K562 (cell line): ENCODE results near the gene DPY19L1. TPM values are rescaled to one million over a fixed set of nuclear protein-coding genes. Genes with fewer than 3 reads are reported as not detected.

ENCODE experiments used
- ATAC-seq: fragments of 200-7000 bp; cut with Tn5 transposase; 3 replicates; pipeline ENCODE4 v1.9.1; 2020; ENCODE audit warnings: moderate library complexity
- BruUV-seq: library from RNA; stranded (reverse); fragments of 400-500 nt; replicated peaks from 2 replicates; lab custom pipeline; 2021; lab: Mats Ljungman, UMichigan
- CTCF ChIA-PET: fragments of 300-600 bp; formaldehyde crosslinking; extraction: SDS; loops from one replicate; lab custom pipeline; 2021; ENCODE audit warnings: low intra/inter-chr PET ratio; lab: Yijun Ruan, JAX
- POLR2A ChIA-PET: fragments of 300-600, 350-650 bp; sonication (Branson Sonifier 250); formaldehyde crosslinking; extraction: SDS; loops from one replicate; lab custom pipeline; 2021; ENCODE audit warnings: antibody characterized with exemption, inconsistent platforms; lab: Yijun Ruan, JAX
- DNase-seq, 4 experiments: peaks; one replicate each; pipeline versions ENCODE4 v3.0.0 to v3.0.0-alpha.2; 2011 to 2018; ENCODE audit warnings: low spot score in 3 of 4, mixed read lengths in 3 of 4; ENCODE audit errors: extremely low read depth in 1 of 4
- FAIRE-seq: peaks from 2 replicates; lab custom pipeline; 2011; peaks lifted over from hg19 to GRCh38; lab: Jason Lieb, UNC
- H2AFZ ChIP-seq: 2 replicates; pipeline ENCODE4 v1.6.0; 2011; ENCODE audit warnings: low read depth, low read length, control low read depth, inconsistent platforms
- H3K27ac ChIP-seq: fragments of 200-600 bp; 3 replicates; pipeline ENCODE4 v1.8.0; 2011; ENCODE audit warnings: low read depth, mild to moderate bottlenecking, control low read depth, inconsistent platforms, low read length, moderate library complexity, mixed read lengths; ENCODE audit errors: extremely low read depth
- H3K27me3 ChIP-seq, 2 experiments: fragments of 300-600 bp in 1 of 2; 2 replicates in 1 of 2; 3 replicates in 1 of 2; pipeline versions ENCODE4 v1.6.0 to v1.8.0; 2011; ENCODE audit warnings: inconsistent platforms in 2 of 2, low read length in 2 of 2, mild to moderate bottlenecking in 1 of 2, mixed read lengths in 1 of 2, moderate library complexity in 1 of 2; ENCODE audit not compliant: control insufficient read depth in 2 of 2, insufficient read depth in 2 of 2
- H3K36me3 ChIP-seq: fragments of 300-600 bp; 3 replicates; pipeline ENCODE4 v1.8.0; 2011; ENCODE audit warnings: mild to moderate bottlenecking, low read length, inconsistent platforms; ENCODE audit not compliant: control insufficient read depth, insufficient read depth
- H3K4me1 ChIP-seq, 2 experiments: fragments of 200-600 bp in 1 of 2; replicated peaks in 1 of 2; 2 replicates in 1 of 2; 3 replicates in 1 of 2; pipeline versions ENCODE4 v1.5.1 to v1.8.0; 2011; ENCODE audit warnings: inconsistent platforms in 2 of 2, low read length in 2 of 2, mild to moderate bottlenecking in 1 of 2, mixed read lengths in 1 of 2, moderate library complexity in 1 of 2; ENCODE audit not compliant: control insufficient read depth in 2 of 2, insufficient read depth in 2 of 2
- H3K4me2 ChIP-seq: 2 replicates; pipeline ENCODE4 v1.6.1; 2011; ENCODE audit warnings: low read length, control low read depth, inconsistent platforms, mixed read lengths; ENCODE audit not compliant: insufficient read depth
- H3K4me3 ChIP-seq: fragments of 200-600 bp; sonication (generic), shearing (Covaris generic); 2 replicates; pipeline ENCODE4 v1.5.1; 2016; ENCODE audit warnings: control low read depth, inconsistent platforms
- H3K79me2 ChIP-seq: fragments of 200-600 bp; 3 replicates; pipeline ENCODE4 v1.8.0; 2011; ENCODE audit warnings: low read length, inconsistent platforms; ENCODE audit not compliant: control insufficient read depth, insufficient read depth
- H3K9ac ChIP-seq, 2 experiments: 2 replicates each; pipeline versions ENCODE4 v1.6.0 to v1.6.1; 2011; ENCODE audit warnings: low read depth in 2 of 2, low read length in 2 of 2, control low read depth in 1 of 2, inconsistent platforms in 1 of 2, mild to moderate bottlenecking in 1 of 2, mixed read lengths in 1 of 2; ENCODE audit not compliant: insufficient read depth in 1 of 2
- H3K9me1 ChIP-seq: one replicate; pipeline ENCODE4 v1.6.0; 2011; ENCODE audit warnings: inconsistent platforms, mild to moderate bottlenecking, low read length, moderate library complexity; ENCODE audit not compliant: control insufficient read depth, insufficient read depth
- H3K9me3 ChIP-seq: replicated peaks from 2 replicates; pipeline ENCODE4 v1.5.1; 2011; ENCODE audit warnings: low read depth, low read length, inconsistent platforms; ENCODE audit not compliant: control insufficient read depth, insufficient read depth
- H4K20me1 ChIP-seq: replicated peaks from 2 replicates; pipeline ENCODE4 v1.6.1; 2011; ENCODE audit warnings: low read length, inconsistent platforms, mixed read lengths; ENCODE audit not compliant: control insufficient read depth, insufficient read depth
- GABPB2 ChIP-seq: fragments of 250-450 bp; sonication (Bioruptor Pico); conservative IDR thresholded peaks from 2 replicates; pipeline ENCODE4 v1.5.1; 2021; ENCODE audit warnings: mild to moderate bottlenecking
- KDM1A ChIP-seq, 2 experiments: fragments of 450-650 bp; IDR thresholded peaks; 2 replicates each; pipeline ENCODE4 v1.6.1; 2016; ENCODE audit warnings: mild to moderate bottlenecking in 2 of 2
- NFATC3 ChIP-seq: fragments of 450-650 bp; IDR thresholded peaks from 2 replicates; pipeline ENCODE4 v1.6.1; 2017; ENCODE audit warnings: mild to moderate bottlenecking
- NR2F6 ChIP-seq: fragments of 450-650 bp; formaldehyde crosslinking; IDR thresholded peaks from 2 replicates; pipeline ENCODE4 v1.4.0; 2020; ENCODE audit warnings: mild to moderate bottlenecking
- RAD21 ChIP-seq, 2 experiments: fragments of 250-450 bp in 1 of 2; fragments of 450-650 bp in 1 of 2; sonication (Bioruptor Pico) in 1 of 2; formaldehyde crosslinking in 1 of 2; IDR thresholded peaks in 1 of 2; conservative IDR thresholded peaks in 1 of 2; 2 replicates each; pipeline versions ENCODE4 v1.4.0 to v1.8.0; 2020 to 2022; ENCODE audit warnings: mild to moderate bottlenecking in 2 of 2, moderate library complexity in 1 of 2
- RUNX1 ChIP-seq: sonication (generic); IDR thresholded peaks from 2 replicates; pipeline ENCODE4 v1.6.1; 2016; ENCODE audit warnings: antibody characterized with exemption, low read depth
- SNIP1 ChIP-seq: fragments of 450-650 bp; IDR thresholded peaks from 2 replicates; pipeline ENCODE4 v1.7.1; 2017; ENCODE audit warnings: low read depth, mild to moderate bottlenecking
- TAF15 ChIP-seq: fragments of 200-400 bp; formaldehyde crosslinking; IDR thresholded peaks from 2 replicates; pipeline ENCODE4 v1.6.1; 2017; ENCODE audit warnings: mild to moderate bottlenecking, low read depth, low read length, moderate library complexity
- WGBS: fragments of 100-300 bp; shearing (Covaris generic); methylation state at CpG from one replicate; pipeline ENCODE4 v1.1.6; 2016; ENCODE audit warnings: low coverage, mixed read lengths; ENCODE audit not compliant: insufficient coverage; ENCODE audit errors: missing lambda C conversion rate; 5-methylcytosine and 5-hydroxymethylcytosine counted together
- in situ Hi-C: fragments of 300-500 bp; cut with MboI; formaldehyde crosslinking; loops from 4 replicates; pipeline ENCODE4 v1.15.0; 2018; ENCODE audit warnings: inconsistent platforms, mixed read lengths
- intact Hi-C: fragments of 100-400 bp; cut with micrococcal nuclease; formaldehyde crosslinking; loops from 2 replicates; pipeline ENCODE4 v1.14.2; 2022
- polyA plus RNA-seq, 8 experiments: library from polyadenylated mRNA; depleted of rRNA in 4 of 8; stranded (reverse) in 5 of 8; unstranded in 3 of 8; fragments of >200 nt; fragmentation: Nextera tagmentation in 2 of 8; fragmentation: Illumina TruSeq in 1 of 8; extraction: Ambion mirVana in 2 of 8; extraction: Trizol in 1 of 8; gene quantifications; 2 replicates each; pipeline versions ENCODE4 v1.2.1 to v1.2.3, GENCODE V29; 2011 to 2014; ENCODE audit warnings: inconsistent platforms in 1 of 8, missing spikeins in 1 of 8
- total RNA-seq, 7 experiments: library from RNA; depleted of rRNA in 6 of 7; stranded (reverse); fragments of >200 nt in 6 of 7; fragmentation: Illumina TruSeq in 2 of 7; extraction: Trizol in 2 of 7; gene quantifications; 2 replicates each; pipeline versions ENCODE4 v1.2.1 to v1.2.3, GENCODE V29; 2011 to 2021; ENCODE audit warnings: low replicate concordance in 1 of 7
- TF ChIP-seq, protein P1 (sequence below): fragments of 450-650 bp; IDR thresholded peaks from 2 replicates; pipeline ENCODE4 v1.6.1; 2018; ENCODE audit not compliant: partially characterized antibody
- TF ChIP-seq, protein P2 (sequence below), 3 experiments: IDR thresholded peaks in 2 of 3; conservative IDR thresholded peaks in 1 of 3; 2 replicates each; pipeline ENCODE4 v1.5.1; 2011 to 2012; ENCODE audit warnings: low read length in 3 of 3, mild to moderate bottlenecking in 3 of 3, control low read depth in 2 of 3, improper control_type of control experiment in 1 of 3, inconsistent platforms in 1 of 3, low read depth in 1 of 3, mixed read lengths in 1 of 3, moderate library complexity in 1 of 3; ENCODE audit not compliant: insufficient read depth in 2 of 3
- TF ChIP-seq, protein P3 (sequence below): fragments of 450-650 bp; formaldehyde crosslinking; IDR thresholded peaks from 2 replicates; pipeline ENCODE4 v1.4.0; 2020; ENCODE audit warnings: mild to moderate bottlenecking, mixed read lengths
- TF ChIP-seq, protein P4 (sequence below): sonication (generic); formaldehyde crosslinking; IDR thresholded peaks from 2 replicates; pipeline ENCODE4 v1.4.0; 2020; ENCODE audit warnings: mild to moderate bottlenecking, missing genetic modification reagents

The DPY19L1 gene
- total and polyA plus RNA-seq, 9 of the 15 experiments (the other 6 are each of a cell fraction or from before 2014, with no cell fraction given) = 4.0 to 34.3 (median 22.1) TPM

DNA sequence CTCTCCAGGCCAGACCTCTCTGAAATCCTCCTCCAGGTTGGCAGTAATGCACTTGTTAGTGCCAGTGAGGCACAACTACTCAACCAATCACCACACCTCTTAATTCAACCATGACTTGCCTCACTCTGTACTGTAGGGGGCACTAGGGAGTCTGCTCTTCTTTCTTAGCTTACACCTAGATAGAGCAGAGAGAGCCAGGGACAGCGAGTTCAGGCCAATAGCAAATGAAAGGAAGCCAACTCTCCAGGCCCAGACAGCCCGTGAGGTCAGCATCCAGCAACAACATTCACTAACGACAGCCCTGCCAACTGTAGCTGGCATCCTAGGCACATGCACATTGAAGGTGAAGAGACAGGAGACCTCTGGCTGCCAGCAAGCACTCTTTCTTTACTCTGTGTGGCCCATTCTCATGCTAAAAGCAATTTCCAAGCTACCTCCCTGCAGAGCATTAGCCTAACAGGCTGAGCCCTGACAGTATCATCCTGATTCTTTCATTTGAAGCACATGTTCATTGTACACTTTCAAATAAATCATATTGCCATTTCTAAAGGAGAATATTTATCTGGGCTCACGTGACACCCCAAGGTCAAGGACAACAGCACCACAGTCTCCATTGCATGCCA, 136.3 kb downstream of the DPY19L1 start:
- Histone ChIP-seq H3K9ac (no peak overlapping the region), H4K20me1 (no peaks in the 10 kb centered on the region), H2AFZ (no peak overlapping the region), H3K36me3 (no peaks in the 10 kb centered on the region), H3K27me3 (peaks cover 0 to 6% of the 10 kb centered on the region in 2 experiments; a peak in 1 of 5 replicates), H3K4me2 (no peak overlapping the region), H3K9me3 (no peaks in the 10 kb centered on the region), H3K79me2 (no peaks in the 10 kb centered on the region), H3K4me3 (no peak overlapping the region), H3K4me1 (no peaks in the 10 kb centered on the region), H3K9me1 (no peaks in the 10 kb centered on the region), H3K27ac (no peak overlapping the region)
- TF ChIP-seq NR2F6 (CRISPR knock-in tag) (no peak), TAF15 (no peak), SNIP1 (no peak), KDM1A (IDR thresholded peaks at IDR 0.05) (no peak), RUNX1 (no peak), NFATC3 (no peak), RAD21 (CRISPR knock-in tag; conservative IDR thresholded peaks at IDR 0.05 in 1 of 2, IDR thresholded peaks at IDR 0.05 in 1 of 2) (peak; percentile 29 to 47; a peak in 3 of 4 replicates), GABPB2 (no peak)
- TF ChIP-seq, protein P1, sequence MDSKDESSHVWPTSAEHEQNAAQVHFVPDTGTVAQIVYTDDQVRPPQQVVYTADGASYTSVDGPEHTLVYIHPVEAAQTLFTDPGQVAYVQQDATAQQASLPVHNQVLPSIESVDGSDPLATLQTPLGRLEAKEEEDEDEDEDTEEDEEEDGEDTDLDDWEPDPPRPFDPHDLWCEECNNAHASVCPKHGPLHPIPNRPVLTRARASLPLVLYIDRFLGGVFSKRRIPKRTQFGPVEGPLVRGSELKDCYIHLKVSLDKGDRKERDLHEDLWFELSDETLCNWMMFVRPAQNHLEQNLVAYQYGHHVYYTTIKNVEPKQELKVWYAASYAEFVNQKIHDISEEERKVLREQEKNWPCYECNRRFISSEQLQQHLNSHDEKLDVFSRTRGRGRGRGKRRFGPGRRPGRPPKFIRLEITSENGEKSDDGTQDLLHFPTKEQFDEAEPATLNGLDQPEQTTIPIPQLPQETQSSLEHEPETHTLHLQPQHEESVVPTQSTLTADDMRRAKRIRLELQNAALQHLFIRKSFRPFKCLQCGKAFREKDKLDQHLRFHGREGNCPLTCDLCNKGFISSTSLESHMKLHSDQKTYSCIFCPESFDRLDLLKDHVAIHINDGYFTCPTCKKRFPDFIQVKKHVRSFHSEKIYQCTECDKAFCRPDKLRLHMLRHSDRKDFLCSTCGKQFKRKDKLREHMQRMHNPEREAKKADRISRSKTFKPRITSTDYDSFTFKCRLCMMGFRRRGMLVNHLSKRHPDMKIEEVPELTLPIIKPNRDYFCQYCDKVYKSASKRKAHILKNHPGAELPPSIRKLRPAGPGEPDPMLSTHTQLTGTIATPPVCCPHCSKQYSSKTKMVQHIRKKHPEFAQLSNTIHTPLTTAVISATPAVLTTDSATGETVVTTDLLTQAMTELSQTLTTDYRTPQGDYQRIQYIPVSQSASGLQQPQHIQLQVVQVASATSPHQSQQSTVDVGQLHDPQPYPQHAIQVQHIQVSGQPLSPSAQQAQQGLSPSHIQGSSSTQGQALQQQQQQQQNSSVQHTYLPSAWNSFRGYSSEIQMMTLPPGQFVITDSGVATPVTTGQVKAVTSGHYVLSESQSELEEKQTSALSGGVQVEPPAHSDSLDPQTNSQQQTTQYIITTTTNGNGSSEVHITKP = no peak
- TF ChIP-seq, protein P2, sequence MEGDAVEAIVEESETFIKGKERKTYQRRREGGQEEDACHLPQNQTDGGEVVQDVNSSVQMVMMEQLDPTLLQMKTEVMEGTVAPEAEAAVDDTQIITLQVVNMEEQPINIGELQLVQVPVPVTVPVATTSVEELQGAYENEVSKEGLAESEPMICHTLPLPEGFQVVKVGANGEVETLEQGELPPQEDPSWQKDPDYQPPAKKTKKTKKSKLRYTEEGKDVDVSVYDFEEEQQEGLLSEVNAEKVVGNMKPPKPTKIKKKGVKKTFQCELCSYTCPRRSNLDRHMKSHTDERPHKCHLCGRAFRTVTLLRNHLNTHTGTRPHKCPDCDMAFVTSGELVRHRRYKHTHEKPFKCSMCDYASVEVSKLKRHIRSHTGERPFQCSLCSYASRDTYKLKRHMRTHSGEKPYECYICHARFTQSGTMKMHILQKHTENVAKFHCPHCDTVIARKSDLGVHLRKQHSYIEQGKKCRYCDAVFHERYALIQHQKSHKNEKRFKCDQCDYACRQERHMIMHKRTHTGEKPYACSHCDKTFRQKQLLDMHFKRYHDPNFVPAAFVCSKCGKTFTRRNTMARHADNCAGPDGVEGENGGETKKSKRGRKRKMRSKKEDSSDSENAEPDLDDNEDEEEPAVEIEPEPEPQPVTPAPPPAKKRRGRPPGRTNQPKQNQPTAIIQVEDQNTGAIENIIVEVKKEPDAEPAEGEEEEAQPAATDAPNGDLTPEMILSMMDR (IDR thresholded peaks at IDR 0.05 in 2 of 3, conservative IDR thresholded peaks at IDR 0.05 in 1 of 3; ENCODE audit: insufficient read depth in 2 of 3, low read depth in 1 of 3, low read length in 3 of 3) = peak; percentile 54 to 62 (median 59); a peak in 5 of 6 replicates
- TF ChIP-seq, protein P3, sequence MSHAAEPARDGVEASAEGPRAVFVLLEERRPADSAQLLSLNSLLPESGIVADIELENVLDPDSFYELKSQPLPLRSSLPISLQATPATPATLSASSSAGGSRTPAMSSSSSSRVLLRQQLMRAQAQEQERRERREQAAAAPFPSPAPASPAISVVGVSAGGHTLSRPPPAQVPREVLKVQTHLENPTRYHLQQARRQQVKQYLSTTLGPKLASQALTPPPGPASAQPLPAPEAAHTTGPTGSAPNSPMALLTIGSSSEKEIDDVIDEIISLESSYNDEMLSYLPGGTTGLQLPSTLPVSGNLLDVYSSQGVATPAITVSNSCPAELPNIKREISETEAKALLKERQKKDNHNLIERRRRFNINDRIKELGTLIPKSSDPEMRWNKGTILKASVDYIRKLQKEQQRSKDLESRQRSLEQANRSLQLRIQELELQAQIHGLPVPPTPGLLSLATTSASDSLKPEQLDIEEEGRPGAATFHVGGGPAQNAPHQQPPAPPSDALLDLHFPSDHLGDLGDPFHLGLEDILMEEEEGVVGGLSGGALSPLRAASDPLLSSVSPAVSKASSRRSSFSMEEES (CRISPR knock-in tag) = peak; percentile 20; the same call in 1 of the 2 replicates
- TF ChIP-seq, protein P4, sequence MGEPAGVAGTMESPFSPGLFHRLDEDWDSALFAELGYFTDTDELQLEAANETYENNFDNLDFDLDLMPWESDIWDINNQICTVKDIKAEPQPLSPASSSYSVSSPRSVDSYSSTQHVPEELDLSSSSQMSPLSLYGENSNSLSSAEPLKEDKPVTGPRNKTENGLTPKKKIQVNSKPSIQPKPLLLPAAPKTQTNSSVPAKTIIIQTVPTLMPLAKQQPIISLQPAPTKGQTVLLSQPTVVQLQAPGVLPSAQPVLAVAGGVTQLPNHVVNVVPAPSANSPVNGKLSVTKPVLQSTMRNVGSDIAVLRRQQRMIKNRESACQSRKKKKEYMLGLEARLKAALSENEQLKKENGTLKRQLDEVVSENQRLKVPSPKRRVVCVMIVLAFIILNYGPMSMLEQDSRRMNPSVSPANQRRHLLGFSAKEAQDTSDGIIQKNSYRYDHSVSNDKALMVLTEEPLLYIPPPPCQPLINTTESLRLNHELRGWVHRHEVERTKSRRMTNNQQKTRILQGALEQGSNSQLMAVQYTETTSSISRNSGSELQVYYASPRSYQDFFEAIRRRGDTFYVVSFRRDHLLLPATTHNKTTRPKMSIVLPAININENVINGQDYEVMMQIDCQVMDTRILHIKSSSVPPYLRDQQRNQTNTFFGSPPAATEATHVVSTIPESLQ = no peak
- intact Hi-C loops = loop anchor here (5.0 kb wide), 2 partner anchors 136 to 224 kb away; partner anchors contain the start of gene DPY19L1
- FAIRE-seq = peak; percentile 78
- ATAC-seq = peak; percentile 94
- no TSS peak for BruUV-seq
- 2% methylated on average over 4 of the region's 4 CpGs for WGBS
- POLR2A ChIA-PET = no interaction called here
- in situ Hi-C loops = no loop called here
- peak; percentile 44 to 63 (median 53) for DNase-seq
- CTCF ChIA-PET = no interaction called here
